ENCODE data around the gene RNF207.
"Not testable (repeated sequence)": the region's sequence is repeated elsewhere in the genome, so short reads cannot be mapped to it uniquely, and the experiment has no call there.

Gene RNF207

DNA sequence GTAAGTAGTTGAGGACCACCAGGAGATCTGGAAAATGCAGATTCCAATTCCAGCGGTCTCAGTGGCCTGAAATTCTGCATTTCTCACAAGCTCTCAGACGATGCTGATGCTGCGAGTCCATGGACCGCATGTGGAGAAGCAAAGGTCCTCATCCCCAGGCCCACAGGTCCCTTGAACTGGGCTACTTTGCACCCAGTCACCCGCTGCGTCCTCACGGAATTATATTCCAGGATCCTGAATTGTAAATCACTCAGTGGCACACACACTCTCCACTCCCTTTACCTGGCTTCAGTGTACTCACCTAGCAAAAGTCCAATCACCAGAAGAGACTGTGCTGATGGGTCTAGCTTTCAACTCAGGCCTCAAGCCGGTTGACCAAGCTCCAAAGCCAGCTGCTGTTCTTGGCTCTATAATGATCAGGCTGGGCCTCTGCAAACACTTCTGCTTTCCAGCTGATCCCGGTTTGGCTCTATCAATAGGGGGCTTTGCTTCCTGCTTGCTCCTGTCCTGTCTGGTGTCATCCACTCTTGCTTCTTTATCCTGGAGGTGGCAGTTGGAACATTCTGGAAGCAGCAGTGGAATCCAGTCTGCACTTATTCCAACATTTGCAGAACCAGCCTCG is 5.6 kb upstream of the RNF207 start:
- no peak for DNase-seq (ENCODE audit: low spot score)

DNA sequence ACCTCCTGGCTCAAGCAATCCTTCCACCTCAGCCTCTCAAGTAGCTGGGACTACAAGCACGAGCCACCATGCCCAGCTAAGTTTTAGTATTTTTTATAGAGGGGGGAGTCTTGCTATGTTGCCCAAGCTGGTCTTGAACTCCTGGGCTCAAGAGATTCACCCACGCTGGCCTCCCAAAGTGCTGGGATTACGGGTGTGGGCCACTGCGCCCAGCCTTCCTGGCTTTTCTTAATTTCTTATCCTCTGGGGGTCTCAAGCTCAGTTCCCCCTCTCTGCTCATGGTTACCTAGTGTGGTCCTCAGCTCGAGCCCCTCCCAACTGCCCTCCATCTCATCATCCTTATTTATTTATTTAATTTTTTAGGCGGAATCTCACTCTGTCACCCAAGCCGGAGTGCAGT is 3.7 kb upstream of the RNF207 start:
- DNase-seq (ENCODE audit: low spot score) = no peak

DNA sequence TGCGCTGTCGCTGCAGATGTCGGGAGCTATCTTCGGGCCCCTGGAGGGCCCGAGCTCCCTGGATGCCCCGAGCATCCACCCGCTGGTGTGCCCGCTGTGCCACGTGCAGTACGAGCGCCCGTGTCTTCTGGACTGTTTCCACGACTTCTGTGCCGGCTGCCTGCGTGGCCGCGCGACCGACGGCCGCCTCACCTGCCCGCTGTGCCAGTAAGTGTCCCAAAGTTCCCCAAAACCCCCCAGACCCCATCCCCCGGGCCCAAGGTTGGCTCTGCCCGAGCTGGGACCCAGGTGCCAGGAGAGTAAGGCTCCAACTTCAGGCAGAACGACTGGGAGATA is 569 bp downstream of the RNF207 start:
- DNase-seq (ENCODE audit: low spot score) = no peak

DNA sequence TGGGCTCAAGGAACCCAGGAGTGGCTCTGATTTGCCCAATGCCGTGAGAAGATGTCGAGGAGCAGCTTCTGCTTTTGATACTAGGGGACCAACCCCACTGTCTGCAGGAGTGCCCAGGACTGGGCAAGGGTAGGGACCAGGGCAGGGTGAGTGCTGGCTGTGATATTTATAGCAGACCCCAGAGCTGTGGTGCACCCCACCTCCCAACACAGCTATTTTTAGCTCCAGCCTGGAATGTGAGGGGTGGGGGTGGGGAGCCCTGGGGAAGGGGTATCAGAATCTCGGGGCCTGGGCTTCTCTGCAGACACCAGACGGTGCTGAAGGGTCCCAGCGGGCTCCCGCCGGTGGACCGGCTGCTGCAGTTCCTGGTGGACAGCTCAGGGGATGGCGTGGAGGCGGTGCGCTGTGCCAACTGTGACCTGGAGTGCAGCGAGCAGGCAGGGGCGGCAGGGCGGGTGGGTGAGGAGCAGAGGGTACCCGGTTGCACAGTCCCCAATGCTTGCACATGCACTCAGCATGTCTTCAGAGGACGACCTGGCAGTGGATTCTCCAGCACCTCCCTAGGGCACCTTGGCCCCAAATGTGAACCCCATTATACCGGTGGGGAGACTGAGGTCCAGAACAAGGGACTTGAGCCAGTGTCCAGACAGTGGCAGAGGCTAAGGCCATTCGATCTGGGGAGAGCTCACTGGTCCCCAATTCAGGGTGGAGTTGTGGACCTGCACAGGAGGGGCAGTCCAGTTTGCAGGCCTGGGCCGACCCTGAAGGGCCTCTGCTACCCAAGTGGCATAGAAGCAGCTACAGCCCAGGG is 1.4 kb downstream of the RNF207 start:
- DNase-seq (ENCODE audit: low spot score) = no peak

DNA sequence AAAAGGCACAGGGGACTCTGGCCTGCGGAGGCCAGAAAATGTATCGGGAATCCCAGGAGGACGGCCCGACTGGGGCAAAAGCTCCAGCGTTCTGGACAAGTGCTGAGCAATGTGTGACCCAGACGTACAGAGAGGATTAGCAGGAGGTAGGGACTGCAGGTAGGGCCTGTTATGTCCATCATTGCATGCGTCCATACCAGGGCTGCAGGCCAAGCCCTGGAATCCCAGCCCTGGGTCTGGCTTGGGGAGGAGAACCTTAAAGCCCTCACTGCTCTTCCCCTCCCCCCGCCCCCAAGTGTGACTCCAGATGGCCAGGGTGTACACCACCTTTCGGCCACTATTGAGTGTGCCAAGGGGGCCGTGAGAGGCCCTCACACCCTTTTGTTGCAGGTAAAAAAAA is 2.0 kb downstream of the RNF207 start:
- DNase-seq (ENCODE audit: low spot score) = no peak

DNA sequence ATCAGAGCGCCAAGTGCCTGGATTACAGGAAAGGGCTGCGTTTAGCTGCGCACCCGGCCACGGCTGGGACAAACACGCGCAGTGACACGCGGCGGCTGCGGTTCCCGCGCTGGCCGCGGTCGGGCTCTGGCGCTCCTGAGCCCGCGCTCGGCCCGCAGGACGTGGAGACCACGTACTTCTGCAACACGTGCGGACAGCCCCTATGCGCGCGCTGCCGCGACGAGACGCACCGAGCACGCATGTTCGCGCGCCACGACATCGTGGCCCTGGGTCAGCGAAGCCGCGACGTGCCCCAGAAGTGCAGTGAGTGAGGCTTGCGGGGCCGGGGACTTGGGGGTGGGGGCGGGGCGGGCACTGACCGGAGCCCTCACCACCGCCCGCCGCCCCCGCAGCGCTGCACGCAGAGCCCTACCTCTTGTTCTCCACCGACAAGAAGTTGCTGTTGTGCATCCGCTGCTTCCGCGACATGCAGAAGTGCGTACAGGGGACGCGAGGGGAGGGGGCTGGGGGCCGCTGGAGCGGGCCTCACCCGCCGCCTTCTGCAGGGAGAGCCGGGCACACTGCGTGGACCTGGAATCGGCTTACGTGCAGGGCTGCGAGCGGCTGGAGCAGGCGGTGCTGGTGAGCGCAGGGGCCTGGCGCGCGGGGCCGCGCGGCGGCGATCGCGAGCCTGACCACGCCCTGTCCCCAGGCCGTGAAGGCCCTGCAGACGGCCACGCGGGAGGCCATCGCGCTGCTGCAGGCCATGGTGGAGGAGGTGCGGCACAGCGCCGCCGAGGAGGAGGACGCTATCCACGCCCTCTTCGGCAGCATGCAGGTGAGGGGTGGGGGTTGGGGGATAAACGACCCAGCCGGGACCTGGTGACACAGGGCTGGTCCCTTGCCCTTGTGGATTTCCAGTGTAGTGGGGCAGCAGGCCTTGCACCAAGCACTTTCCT is 3.1 kb downstream of the RNF207 start:
- DNase-seq (ENCODE audit: low spot score) = peak; percentile 50

DNA sequence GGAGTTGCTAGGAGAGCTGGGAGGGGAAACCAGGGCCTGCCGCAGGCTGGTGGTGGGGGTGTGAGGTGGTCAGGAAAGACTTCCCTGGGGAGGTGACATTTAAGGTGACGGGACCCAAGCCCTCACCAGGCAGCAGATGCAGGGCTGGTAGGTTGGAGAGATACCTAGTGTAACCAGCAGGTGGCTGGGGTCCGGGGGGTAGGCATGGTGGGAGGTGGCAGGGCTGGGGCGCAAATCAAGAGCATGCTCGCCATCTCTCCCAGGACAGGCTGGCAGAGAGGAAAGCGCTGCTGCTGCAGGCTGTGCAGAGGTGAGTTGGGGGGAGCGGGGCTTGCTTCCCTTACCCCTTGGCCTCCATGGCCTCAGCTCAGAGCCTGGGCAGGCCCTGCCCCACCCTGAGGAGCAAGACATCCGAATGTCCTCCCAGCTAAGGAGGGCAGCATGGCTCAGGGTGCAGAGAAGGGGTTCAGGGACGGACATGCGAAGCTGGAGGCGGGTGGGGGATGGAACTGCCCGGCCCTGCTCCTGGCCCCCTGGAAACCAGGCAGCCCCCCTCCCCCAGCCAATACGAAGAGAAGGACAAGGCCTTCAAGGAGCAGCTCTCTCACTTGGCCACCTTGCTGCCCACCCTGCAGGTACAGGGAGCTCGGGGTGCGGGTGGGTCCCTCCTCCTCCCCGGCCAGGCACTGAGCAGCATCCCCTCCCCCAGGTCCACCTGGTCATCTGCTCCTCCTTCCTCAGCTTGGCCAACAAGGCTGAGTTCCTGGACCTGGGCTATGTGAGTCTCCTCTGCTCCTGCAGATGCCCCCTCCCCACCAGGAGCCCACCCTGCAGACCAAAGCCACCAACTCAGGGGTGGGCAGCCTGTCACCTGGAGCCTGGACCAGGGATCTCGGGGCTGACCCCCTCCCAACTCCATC is 4.0 kb downstream of the RNF207 start:
- no peak for DNase-seq (ENCODE audit: low spot score)

DNA sequence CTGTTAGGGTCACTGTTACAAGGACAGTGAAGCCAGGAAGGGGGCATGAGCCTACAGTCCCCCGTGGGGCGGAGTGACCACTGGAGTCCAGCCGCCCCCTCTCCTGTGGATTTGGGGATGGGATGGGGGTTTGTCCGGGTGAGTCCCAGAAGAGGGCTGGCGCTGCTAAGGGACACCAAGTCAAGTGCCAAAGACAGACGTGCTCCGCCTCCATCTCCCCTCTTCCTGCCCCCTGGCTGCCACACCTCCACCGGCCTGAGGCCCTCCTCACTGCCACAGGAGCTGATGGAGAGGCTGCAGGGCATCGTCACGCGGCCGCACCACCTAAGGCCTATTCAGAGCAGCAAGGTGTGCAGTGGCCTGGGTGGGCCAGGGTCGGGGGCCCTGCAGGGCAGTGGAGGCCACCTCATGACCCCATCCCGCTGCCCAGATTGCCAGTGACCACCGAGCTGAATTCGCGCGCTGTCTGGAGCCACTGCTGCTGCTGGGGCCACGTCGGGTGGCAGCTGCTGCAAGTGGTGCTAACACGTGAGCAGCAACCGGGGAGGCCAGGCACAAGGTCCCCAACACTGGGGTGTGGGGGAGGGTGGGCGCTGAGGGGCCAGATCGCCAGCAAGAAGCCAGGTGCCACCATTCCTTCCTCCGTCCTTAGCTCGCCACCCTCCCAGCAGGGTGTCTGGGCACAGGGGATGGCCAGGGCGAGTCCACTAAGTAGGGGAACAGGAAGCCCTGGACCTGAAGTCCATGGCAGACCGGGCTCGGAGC is 4.9 kb downstream of the RNF207 start:
- DNase-seq (ENCODE audit: low spot score) = no peak

DNA sequence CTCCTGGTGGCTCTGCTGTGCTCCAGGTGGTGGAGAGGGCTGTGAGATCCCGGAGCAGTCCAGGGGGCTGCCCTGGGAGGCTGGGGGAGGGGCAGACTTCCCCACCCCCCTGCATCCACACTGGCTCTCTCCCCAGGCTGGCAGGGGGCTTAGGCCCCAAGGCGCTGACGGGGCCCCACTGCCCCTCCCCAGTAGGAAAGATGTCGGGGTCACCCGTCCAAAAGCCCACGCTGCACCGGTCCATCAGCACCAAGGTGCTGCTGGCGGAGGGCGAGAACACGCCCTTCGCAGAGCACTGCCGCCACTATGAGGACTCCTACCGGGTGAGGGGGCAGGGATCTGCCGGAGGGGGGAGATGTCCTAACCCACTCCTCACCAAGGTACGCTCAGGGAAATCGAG is 5.8 kb downstream of the RNF207 start:
- DNase-seq (ENCODE audit: low spot score) = no peak

DNA sequence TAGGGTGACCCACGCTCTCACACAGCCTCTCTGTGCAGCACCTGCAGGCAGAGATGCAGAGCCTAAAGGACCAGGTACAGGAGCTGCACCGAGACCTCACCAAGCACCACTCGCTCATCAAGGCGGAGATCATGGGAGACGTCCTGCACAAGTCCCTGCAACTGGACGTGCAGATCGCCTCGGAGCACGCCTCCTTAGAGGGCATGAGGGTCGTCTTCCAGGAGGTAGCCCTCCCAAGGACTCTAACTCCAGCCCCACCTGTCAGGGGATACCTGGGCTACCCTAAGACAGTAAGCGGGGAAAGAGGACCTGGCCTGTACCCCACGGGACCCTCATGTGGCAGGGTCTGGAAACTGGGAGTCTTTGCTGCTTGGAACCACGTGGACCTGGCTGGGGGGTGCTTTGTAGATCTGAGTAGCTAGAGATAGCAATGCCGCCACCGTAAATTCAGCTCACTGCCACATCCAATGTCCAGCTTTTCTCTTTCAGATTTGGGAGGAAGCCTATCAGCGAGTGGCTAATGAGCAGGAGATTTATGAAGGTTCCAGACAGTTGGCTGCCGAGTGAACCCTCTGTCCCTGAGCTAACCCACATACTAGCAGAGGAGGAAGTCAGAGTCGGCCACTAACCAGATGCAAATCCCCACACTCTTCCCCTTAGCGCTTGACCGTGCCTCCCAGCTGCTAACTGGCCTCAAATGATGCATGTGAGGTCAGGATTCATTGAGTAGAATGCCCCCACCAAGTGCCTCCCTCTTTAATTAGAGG is 6.5 kb downstream of the RNF207 start:
- no peak for DNase-seq (ENCODE audit: low spot score)

DNA sequence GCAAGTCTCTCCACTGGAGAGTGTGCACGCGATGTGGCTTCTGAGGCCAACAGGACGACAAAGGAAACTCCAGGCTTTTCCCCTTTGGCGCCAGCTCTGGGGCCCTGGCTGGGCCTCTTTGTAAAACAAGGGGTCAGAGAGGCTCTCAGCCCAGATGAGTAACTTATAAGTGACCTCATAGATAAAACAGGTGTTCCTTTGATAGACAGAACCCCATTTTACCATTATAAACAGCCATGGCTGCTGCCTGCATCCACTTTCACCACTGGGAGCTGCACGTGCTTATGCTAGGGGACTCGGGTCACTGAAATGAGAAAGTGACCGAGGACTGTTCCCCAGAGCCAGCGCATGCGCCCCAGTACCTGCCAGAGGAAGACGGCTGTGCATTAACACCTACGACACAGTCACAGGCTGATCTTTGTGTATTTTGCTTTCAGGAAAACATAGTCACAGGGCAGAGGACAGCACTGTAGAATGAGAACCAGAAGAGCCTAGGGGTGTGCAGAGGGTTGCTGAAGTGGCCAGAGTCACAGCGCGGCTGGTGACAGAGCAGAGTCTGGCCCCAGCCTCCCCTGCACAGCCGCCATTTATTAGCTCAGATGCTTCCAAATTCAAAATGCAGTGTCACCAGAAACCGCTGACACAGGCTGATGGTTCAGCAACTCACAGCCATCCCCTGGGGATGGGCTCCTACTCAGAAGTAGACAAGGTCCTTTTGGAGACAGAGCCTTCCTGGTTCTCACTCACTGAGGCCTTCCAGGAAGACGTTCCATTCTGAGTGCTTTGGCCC is 12.7 kb downstream of the RNF207 start:
- no peak for DNase-seq (ENCODE audit: low spot score)

DNA sequence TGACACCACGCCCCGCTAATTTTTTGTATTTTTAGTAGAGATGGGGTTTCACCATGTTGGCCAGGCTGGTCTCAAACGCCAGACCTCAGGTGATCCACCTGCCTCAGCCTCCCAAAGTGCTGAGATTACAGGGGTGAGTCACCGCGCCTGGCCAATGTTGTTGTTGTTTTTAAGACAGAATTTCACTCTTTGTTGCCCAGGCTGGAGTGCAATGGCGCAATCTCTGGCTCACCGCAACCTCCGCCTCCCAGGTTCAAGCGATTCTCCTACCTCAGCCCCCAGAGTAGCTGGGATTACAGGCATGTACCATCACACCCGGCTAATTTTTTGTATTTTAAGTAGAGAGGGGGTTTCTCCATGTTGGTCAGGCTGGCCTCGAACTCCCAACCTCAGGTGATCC is 13.7 kb downstream of the RNF207 start:
- DNase-seq (ENCODE audit: low spot score) = not testable (repeated sequence)

DNA sequence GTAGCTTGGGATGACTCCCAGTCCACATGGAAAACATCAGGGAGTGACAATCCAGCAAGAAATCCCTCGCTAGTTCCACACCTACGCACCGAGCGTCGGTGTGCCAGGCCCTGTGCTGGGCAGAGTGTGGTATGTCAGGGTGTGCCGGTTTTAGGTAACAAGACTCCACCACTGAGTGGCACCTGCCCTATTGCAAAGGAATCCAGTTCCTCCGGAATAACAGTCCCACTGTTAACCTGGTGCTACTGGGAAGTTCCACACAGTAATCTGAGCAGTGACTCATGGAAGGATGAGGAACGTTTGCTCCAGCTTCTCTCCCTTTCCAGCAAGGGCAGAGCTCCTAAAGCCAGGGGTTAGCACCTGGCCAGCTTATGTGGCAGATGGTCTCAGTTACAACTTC is 14.3 kb downstream of the RNF207 start:
- DNase-seq (ENCODE audit: low spot score) = no peak

DNA sequence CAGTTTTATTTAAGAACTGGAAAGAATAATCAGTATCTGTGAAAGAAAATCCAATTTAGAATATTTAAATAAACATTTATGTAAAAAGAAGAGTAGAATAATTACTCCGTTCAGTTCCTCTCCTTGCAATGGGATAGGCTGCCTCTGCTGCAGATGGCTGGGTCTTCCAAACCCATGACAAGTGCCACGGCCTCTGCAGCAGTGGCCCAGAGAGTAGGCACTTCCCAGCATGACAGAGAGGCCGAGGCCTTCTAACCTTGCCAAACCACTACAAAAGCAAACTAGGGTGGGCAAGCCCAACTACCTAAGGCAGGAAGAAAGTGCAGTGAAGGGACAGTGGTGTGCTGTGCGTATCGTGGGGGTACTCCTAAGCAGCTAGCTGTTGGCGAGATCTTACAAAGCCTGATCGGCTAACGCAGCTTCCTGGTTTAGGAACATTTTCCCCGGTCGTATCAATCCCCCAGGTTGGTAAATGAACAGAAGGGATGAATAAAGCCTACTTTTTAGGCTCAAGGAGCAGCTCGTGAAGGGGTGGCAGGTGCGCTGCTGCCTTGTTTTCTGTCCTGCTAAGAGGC is 15.4 kb downstream of the RNF207 start:
- DNase-seq (ENCODE audit: low spot score) = no peak

DNA sequence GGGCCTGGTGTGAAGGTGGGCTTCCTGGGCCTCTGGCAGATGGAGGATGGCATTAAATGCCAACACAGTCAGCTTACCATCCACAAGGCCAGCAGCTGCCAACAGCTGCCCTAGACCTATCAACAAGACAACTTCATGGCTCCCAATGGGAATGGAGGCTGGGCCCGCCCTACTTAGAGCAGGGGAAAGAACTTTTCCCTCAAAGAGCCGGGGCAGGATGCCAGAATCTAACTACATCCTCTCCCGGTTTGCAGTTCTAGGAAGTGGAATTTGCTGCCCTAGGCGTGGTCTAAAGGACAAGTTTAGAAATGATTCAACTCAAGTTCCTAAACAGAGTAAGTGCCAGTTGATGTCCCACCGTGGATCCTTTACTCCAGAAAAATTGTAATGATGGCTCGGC is 16.7 kb downstream of the RNF207 start:
- peak; percentile 44 for DNase-seq (ENCODE audit: low spot score)

DNA sequence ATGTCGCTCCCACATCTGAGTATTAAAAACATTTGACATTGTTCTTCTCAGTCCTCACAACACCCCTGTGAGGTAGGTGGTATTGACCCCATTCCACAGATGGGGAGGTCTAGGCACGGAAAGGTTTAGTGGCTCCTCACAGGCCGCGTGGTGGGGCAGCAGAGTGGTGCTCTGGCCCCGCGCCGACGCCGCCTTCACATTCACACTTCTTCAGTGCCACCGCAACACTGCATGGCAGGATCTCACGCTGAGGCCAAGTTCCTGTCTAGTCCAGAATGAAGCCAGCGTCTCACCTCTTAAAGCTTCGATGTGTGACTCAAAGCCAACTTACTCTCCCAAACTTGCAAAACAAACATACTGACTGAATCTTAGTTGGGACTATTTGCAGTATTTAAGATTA is 17.7 kb downstream of the RNF207 start:
- DNase-seq (ENCODE audit: low spot score) = no peak

DNA sequence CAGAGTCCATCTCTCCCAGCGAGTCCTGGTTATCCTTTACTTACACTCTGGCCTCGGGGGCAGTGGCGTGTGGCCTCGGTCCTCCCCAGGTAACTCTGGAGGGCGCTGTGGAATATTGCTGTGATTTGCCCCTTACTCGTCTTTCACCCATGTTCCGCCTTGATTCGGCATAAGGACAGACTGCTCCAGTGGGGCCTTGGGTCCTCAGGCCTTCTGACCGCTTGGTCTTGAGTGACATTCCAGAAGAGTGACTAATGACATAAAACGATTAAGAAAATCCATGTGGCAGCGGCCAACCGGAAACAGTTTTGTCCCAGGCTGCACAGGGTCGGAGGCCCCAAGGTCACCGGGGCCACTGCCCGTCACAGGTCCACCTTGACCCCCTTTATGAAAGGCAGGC is 18.8 kb downstream of the RNF207 start:
- DNase-seq (ENCODE audit: low spot score) = no peak

DNA sequence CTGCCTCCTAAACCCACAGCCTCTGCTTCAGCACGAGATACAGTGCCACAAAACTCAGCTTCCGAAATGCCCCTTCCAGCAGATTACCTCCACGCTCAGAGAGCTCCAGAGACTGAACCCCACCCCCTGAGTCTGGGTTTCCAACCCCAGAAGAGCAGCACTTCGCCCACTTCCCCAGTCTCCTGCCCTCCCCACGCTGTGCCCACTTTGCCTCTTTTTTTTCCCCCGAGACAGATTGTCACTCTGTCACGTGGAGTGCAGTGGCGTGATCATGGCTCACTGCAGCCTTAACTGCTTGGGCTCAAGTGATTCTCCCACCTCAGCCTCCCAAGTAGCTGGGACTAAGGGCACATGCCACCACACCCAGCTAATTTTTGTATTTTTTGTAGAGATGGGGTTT is 19.7 kb downstream of the RNF207 start:
- DNase-seq (ENCODE audit: low spot score) = no peak

DNA sequence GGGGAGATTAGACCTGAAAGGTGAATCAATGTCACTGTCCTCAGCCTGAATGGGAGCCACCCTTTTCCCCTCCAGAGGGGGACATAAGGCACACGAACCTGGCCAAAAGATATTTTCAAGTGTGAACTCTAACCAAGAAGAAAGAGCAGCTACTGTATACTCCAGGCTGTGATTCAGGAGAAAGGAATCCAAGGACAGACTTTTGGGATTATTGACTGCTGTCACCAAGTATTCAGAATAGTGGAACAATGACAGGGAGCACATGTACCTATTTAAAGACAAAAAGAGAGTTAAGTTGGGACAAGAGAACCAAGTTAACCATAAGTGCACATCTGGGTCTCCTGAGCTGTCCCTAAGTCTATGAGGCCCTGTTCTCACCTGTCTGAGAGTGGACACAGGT is 27.5 kb downstream of the RNF207 start:
- no peak for DNase-seq (ENCODE audit: low spot score)

All from kidney capillary endothelial cell (primary cell).